AG04449 (cell line): ENCODE measurements around the gene GLB1L.

Experiments used
- CTCF ChIA-PET: fragments of 350-600 bp; formaldehyde crosslinking; extraction: SDS; loops from one replicate; lab custom pipeline; 2021; ENCODE audit warnings: antibody characterized with exemption; lab: Yijun Ruan, JAX
- POLR2A ChIA-PET: fragments of 400-600, 350-600 bp; formaldehyde crosslinking; extraction: SDS; loops from one replicate; lab custom pipeline; 2020; ENCODE audit warnings: antibody characterized with exemption, inconsistent platforms; lab: Yijun Ruan, JAX
- DNase-seq: peaks from one replicate; pipeline ENCODE4 v3.0.0-alpha.2; 2010; ENCODE audit warnings: low read depth, low spot score
- H3K4me3 ChIP-seq: 2 replicates; pipeline ENCODE4 v1.5.1; 2011; ENCODE audit warnings: low read depth, mild to moderate bottlenecking, control low read depth, low read length
- CTCF ChIP-seq: IDR thresholded peaks from one replicate; pipeline ENCODE4 v1.5.1; 2011; ENCODE audit warnings: mild to moderate bottlenecking, moderate library complexity, low read length, control low read depth, inconsistent platforms; ENCODE audit not compliant: insufficient read depth; ENCODE audit errors: missing control alignments

GLB1L gene

DNA sequence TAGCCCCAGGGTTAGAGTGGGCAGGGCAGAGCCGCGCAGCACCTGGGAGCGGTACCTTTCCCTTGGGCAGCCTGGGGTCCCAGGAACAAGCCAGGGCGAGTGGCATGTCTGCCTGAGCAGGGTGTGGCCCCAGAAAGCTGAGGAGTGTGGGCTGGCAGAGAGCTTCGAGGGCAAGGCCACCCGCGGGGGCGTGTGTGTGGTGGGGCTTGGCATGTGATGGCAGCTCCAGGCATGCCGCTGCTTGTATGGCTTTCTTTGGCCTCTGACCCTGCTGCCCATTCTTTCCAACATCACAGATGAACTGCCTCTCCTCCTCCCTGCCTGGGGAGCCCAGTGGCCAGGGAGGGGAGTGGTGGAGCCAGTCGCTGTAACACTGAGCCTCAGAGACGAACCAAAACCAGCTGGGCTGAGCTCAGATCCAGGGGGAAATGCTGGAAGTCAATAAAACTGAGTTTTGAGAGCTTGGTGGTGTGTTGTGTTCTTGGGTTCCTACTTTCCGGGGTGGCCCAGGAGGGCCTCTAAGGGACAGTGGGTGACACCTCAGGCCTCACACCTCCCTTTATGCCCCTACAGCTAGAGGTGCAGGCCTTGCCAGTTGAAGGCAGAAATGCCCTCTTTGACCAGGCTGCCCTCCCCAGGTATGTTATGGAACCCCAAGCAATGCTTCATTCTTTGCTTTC lies 41.3 kb upstream of the GLB1L start:
- no peak overlapping the region for H3K4me3 ChIP-seq
- DNase-seq, result no peak
- TF ChIP-seq CTCF, result no peak
- CTCF ChIA-PET, result interaction anchor here (1.4 to 22.1 kb wide), 4 partner anchors 8 to 127 kb away, joined by 3 to 691 read pairs (median 350); partner anchors contain the start of genes DNAJB2 and NHEJ1
- POLR2A ChIA-PET, result interaction anchor here (0.7 to 2.0 kb wide), 3 partner anchors 8 to 160 kb away, joined by 3 to 7 read pairs (median 3); no protein-coding TSS in a partner anchor

DNA sequence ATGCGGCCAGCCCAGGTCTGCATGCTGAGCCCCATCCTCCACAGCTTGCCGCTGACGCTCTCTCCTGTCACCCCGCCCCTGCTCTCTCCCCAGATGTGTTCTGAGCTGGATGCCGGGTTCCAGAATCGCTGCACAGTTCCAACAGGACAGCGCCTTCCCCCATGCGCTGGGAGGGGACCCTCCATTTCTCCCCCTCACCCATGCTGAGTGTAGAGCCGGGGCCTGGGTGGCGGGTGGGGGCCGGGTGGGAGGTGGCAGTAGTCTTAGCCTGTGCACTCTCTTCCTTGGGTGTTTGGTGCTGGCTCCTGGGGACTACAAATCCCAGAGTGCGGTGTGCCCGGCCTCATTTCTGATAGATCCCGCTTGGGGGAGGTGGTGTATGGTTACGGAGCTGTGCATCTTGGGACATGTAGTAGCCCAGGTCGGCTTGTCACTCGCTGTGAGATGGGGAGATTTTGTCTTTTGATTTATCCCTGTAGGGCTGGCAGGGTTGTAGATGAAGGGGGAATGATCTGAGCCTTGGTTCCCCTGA lies 40.7 kb upstream of the GLB1L start:
- ChIA-PET POLR2A (interaction anchor here (0.7 to 2.0 kb wide), 3 partner anchors 9 to 160 kb away, joined by 3 to 7 read pairs (median 3); no protein-coding TSS in a partner anchor), CTCF (interaction anchor here (3.0 to 22.1 kb wide), 3 partner anchors 8 to 126 kb away, joined by 9 to 691 read pairs (median 691); partner anchors contain the start of genes DNAJB2 and NHEJ1)
- no peak overlapping the region; the same call in 1 of the 2 replicates for H3K4me3 ChIP-seq
- no peak for TF ChIP-seq CTCF
- DNase-seq, result no peak

DNA sequence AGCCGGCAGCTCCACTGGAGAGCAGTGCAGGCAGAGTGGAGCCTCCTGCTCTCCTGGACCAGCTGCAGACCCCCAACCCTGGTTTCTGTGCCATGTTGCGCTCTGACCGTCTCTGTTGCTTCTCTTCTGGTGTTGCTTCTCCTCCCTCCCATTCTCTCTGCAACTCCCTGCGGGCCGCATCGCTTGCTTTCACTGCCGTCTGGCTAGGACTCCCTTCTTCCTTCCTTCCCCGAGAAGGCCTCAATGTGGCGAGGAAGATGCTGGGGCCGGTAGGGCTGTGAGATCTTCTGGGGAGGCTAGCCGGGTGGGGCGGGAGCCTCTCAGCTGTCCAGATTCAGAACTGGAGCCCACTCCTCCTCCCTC lies 40.1 kb upstream of the GLB1L start:
- DNase-seq, result no peak
- POLR2A ChIA-PET, result interaction anchor here (2.0 kb wide), 1 partner anchor 9 kb away, joined by 7 read pairs; no protein-coding TSS in a partner anchor
- TF ChIP-seq CTCF, result no peak
- no peak overlapping the region; the same call in 1 of the 2 replicates for H3K4me3 ChIP-seq
- CTCF ChIA-PET, result interaction anchor here (3.0 to 22.1 kb wide), 3 partner anchors 8 to 126 kb away, joined by 9 to 691 read pairs (median 691); partner anchors contain the start of genes DNAJB2 and NHEJ1

GRCh38 chr2:219284501-219285372 lies 39.5 kb upstream of the GLB1L start:
- POLR2A ChIA-PET, result interaction anchor here (2.0 kb wide), 1 partner anchor 10 kb away, joined by 7 read pairs; no protein-coding TSS in a partner anchor
- H3K4me3 ChIP-seq, result no peak overlapping the region
- no peak for DNase-seq
- CTCF ChIA-PET, result interaction anchor here (3.0 to 22.1 kb wide), 4 partner anchors 8 to 125 kb away, joined by 9 to 691 read pairs (median 354); partner anchors contain the start of genes DNAJB2 and NHEJ1
- no peak for TF ChIP-seq CTCF

- DNase-seq, result no peak
- H3K4me3 ChIP-seq, result no peak overlapping the region
- no peak for TF ChIP-seq CTCF
- POLR2A ChIA-PET, result no interaction called here
- CTCF ChIA-PET, result interaction anchor here (1.0 to 22.1 kb wide), 5 partner anchors 6 to 124 kb away, joined by 3 to 691 read pairs (median 17); partner anchors contain the start of gene DNAJB2
These were observed 37.8 kb upstream of the GLB1L start for GRCh38 chr2:219282943-219283581.
